GM18909 (cell line): ENCODE measurements around the gene ESPN.

Experiments
- ATAC-seq: cut with Tn5 transposase; IDR thresholded peaks from one replicate; pipeline ENCODE4 v1.9.1; 2021; ENCODE audit warnings: mild to moderate bottlenecking; ENCODE audit not compliant: unreplicated experiment, poor library complexity

ESPN gene

DNA sequence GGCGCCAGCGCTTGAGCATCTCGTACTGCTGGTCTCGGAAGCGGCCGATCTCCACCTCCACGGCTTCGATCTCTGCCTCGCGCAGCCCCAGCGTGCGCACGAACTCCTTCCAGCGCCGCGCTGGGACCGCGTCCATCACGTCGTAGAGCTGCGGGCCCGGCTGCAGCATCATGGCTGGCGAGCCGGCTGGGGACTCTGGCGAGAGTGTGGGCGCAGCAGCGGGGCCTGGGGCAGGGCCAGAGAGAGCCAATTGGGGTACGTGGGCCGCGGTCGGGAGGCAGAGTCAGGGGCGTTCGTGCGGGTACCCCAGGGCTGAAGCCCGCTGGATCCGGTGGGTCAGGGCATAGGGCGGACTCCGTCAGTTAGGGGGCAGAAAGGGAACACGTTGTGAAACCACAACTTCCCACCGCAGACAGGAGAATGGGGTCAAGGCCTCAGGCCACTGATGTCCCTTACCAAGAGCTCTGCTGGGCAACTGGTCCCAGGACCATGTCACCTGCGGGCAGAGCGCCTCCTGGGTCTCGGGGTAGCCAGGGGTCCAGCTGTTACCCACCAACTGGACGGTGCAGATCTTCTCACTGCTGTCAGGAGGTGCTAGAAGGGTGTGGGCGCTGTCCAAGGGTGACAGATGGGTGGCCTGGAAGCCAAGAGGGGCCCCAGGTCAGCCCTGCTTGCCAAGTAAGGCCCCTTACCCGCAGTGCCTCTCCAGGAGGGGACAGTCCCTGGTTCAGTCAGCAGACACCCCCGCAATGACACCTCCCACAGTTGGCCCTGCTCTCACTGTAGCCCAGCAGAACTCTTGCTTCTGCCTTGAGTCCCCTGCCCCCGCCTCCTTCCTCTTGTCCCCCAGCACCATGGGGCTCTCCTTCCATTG, 37.2 kb downstream of the ESPN start:
- ATAC-seq = no peak

GRCh38 chr1:6462412-6463119, 38.0 kb downstream of the ESPN start:
- ATAC-seq = no peak

DNA sequence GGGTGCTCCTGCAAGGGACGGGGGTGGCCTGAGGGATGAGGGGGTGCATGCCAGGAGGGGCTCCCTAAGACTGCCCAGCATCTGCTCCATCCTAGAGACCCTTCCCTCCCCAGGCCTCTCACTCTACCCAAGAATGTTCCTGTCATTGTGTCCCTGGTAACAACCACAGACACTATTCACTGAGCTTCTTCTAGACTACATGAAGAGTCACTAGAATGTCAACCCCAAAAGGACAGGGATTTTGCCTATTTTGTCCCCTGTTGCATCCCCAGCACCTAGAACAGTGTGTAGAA, 38.5 kb downstream of the ESPN start:
- no peak for ATAC-seq

GRCh38 chr1:6464514-6464836, 39.9 kb downstream of the ESPN start:
- ATAC-seq = no peak

- no peak for ATAC-seq
Observed at GRCh38 chr1:6464915-6465314, 40.3 kb downstream of the ESPN start.

- no peak for ATAC-seq
Observed at GRCh38 chr1:6465461-6466005, 41.0 kb downstream of the ESPN start.

DNA sequence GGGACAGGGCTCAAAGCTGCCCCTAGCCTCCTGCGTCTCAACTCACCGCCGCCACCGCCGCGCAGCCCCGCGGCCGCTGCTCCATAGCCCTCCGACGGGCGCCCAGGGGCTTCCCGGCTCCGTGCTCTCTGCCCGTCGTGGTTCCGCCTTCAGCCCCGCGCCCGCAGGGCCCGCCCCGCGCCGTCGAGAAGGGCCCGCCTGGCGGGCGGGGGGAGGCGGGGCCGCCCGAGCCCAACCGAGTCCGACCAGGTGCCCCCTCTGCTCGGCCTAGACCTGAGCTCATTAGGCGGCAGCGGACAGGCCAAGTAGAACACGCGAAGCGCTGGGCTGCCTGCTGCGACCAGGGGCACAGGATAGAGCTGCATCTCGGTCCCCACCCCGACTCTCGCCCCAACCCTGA, 41.4 kb downstream of the ESPN start, which contains the start of gene TNFRSF25:
TSS of gene TNFRSF25 (minus strand) at position 151 of the 400 bp plus-strand sequence. CDS start at position 85, 66 bp downstream.
- no peak for ATAC-seq

- no peak for ATAC-seq
Observed at GRCh38 chr1:6466751-6467150, 42.2 kb downstream of the ESPN start.

DNA sequence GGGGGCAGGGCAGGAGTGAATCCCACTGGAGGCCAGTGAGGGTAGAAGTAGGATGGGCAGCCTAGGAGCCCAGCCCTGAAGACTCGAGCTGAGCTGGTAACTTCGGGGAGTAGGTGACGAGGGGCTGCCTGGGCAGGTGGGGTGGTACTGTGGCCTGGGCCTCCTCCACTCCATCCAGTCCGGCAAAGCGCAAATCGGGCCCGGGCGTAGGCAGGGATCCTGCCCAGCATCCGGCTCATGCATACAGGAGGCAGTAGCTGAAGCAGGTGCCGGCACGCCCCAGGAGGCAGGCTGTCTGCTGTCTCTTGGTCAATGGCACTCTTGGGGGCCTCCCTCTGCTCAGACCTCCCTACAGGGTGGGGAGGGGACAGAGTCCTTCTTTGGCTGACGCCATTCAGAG, 42.6 kb downstream of the ESPN start:
- no peak for ATAC-seq

- ATAC-seq = no peak
Observed at GRCh38 chr1:6467744-6468688, 43.4 kb downstream of the ESPN start.

DNA sequence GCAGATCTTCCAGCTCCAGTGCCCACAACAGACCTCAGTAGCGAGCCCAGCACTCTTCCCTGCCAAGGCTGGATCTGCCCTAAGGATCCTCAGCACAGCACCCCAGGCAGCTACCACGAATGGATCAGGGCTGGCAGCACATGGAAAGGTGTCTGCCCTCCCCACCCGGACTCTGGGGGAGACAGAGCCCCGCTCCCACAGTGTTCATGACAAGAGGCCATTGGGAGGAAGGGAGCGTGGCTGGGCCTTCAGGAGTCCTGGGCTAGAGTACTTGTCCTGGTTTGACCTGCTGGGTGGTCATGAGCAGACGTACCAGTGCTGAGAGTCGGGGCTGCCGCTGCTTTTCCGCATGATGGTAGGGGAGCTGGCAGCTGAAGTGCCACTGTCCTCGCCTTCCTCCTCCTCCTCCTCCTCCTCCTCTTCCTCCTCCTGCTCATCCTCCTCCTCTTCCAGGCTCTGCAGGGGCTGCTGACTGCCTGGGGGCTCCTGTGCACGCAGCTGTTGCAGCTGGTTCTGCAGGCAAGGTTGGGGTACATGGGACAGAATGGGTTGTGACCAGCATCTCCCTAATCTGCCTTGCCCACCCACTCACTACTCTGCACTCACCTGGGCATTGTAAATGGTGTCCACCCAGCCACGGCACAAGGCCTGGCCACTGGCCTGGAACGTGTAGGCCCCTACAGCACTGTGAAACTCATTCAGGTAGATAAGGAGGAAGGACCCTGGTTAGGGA, 44.3 kb downstream of the ESPN start:
- ATAC-seq = no peak

DNA sequence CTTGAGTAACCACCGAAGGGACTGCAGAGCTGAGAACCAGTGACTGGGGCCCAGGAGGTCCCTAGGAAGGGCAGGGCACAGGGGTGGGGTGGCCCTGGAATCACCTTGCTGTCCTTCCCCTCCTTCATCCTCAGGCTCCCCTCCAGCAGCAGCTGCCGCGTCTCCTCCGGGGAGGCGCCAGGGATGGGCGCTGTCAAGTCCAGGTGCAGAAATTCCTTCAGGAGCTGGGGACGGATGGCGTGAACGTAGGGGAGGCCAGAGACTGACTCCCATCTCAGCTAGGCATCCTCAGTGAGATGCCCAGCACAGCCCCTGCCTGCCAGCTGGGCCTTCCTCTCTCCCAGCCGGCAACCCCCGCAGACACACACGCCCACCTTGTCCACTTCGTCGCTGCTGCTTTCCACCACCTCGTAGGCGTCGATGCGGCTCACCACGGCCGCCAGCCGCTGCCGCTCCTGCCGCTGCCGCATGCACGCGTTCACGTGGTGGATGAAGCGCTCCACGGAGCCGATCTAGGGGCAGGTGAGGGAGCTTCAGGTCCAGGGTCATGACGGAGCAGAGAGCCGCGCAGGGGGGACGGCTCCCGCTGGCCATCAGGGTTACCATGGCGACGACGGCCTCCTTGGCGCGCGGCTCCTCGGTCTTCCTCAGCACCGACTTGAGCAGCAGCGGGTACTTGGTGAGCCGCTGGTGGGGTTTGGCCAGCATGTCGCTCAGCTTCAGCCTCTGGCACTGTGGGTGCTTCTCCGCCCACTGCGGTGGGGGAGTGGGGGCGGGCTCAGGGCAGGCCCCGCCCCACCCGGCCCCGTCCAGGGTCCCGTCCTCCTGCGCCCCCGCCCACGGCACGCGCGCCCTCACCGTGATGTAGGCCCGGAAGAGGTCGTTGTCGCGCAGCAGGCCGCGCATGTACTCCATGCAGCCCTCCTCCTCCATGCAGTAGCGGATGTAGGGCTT, 45.8 kb downstream of the ESPN start:
- no peak for ATAC-seq

DNA sequence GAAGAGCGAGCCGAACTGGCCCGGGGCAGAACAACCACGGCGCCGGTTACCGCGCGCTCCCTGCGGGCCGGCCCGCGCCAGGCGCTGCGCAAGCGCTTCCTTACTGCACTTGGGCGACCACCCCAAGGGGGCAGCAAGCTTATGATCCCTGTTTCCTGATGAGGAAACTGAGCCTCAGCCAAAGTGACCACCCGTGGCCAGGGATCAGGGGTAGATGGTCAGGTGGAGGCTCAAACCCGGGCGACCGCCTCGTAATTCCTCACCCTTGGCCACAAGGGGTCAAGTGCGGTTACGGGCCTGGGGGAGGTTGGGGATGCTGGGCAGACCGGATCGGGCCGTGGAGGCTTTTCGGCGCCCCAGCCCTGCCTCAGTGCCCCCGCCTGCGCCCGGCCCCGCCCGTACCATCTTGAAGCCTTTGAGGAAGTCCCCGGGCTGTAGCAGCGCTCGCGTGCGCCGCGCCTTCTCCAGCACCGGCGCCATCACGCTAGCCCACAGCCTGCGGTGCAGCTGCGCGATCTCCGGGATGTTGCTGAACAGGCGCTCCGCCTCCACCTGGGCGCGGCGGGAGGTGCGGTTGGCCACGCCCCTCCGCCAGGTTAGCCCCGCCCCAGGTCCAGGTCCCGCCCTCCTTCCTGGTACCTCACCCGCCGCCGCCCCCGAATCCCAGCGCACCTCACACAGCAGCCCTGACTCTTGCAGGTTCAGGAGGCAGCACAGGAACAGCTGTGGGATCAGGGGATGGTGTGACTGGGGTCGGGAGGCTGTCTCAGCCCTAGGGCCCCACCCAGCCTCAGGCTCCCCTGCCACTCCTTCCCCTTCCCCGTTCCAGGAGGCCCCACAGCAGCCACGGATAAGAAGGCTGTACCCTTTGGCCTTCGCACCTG, 46.8 kb downstream of the ESPN start:
- no peak for ATAC-seq

DNA sequence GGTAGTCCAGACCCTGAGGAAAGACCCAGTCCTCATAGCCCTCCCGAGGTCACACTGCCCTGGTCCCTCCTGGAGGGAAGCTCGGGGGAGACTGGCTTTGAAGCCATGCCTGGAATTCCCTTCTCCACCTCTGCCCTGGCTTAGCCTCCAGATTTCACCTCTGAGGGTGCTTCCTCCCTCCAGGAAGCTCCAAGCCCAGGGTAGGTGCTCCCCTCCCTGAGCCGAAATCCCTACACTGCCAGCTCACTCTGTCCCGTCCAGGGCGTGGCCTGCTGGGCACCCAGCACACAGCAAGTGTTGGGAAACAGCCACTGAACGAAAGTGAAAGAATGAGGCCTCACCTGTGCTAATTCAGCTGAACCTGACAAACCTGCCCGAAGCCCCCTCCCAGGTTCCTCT, 47.4 kb downstream of the ESPN start:
- no peak for ATAC-seq

DNA sequence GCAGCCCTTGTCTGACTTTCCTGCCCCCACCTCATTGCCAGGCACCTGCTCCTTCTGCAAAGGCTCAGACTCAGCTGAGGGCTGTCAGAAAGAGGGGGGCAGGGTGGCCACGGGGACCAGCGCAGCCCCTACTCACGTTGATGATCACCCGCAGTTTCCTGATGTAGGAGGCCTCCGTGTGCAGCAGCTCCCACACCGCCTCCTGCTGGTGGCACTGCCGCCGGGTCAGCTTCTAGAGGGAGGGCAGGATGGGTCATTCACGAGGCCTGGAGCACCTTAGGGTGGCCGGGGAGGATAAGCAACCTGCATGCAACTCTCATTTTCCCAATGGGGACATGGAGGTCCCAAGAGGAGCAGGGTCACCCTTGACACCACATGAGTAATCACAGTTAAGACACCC, 47.8 kb downstream of the ESPN start:
- ATAC-seq = no peak

- no peak for ATAC-seq
Observed at GRCh38 chr1:6473156-6473555, 48.6 kb downstream of the ESPN start.

DNA sequence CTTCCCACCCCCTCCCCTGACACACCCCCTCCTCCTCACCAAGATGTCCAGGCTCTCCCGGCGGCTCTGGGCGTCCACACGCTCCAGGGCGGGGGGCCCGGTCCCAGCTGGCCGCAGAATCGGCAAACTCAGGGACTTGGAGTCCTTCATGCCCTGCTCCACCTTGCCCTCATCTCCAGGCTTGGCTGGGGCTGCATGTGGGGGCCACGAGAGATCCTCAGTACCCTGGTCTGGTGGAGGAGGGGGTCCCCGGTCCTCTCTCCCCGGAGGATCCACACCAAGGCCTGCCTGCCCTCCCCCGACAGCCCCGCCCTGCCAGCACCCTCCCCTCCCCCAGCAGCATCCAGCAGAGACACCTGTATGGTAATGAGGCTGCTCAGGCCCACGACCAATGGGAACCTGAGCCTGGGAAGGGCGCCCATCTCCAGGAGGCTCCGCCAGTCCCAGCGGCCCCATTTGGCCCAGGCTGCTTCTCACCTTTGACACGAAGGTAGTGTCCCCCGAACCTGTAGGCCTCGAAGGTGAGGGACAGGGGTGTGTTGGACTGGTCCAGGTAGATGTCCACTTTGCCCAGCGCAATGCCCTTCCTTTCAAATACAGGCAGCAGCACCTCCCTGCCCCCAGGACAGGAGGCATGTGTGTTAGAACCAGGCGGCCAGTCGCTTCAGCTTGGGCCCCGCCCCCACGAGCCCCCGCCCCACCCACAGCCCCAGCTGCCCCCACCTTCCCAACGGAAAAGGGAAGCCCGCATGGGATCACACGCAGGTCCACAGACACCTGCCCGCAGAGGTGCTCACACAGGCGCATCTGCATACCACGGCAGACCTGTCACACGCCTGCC, 49.6 kb downstream of the ESPN start:
- ATAC-seq = no peak
